ENCODE data around the gene GALNTL6.

GRCh38 chr4:172393220-172393619 lies 580.0 kb downstream of the GALNTL6 start:
- TF ChIP-seq CTCF (conservative IDR thresholded peaks at IDR 0.05 in 1 of 2, IDR thresholded peaks at IDR 0.05 in 1 of 2; ENCODE audit: low read depth in 1 of 2, low read length in 2 of 2), result no peak
- TF ChIP-seq EZH2 (IDR thresholded peaks at IDR 0.05; ENCODE audit: low read length, missing control alignments), result no peak
